BJ (cell line): ENCODE data around the gene SORCS2. TPM values are rescaled to one million over a fixed set of nuclear protein-coding genes. Genes with fewer than 3 reads are reported as not detected.
"Not testable (repeated sequence)": the region's sequence is repeated elsewhere in the genome, so short reads cannot be mapped to it uniquely, and the experiment has no call there.

ENCODE experiments used
- CTCF ChIA-PET: fragments of 350-600 bp; formaldehyde crosslinking; extraction: SDS; loops from one replicate; lab custom pipeline; 2021; ENCODE audit warnings: antibody characterized with exemption, inconsistent platforms; lab: Yijun Ruan, JAX
- POLR2A ChIA-PET: fragments of 300-600 bp; sonication (Branson Sonifier 250); formaldehyde crosslinking; extraction: SDS; loops from one replicate; lab custom pipeline; 2021; ENCODE audit warnings: antibody characterized with exemption; lab: Charles Lee
- DNase-seq: peaks from one replicate; pipeline ENCODE4 v3.0.0-alpha.2; 2011; ENCODE audit warnings: low read depth
- H3K27me3 ChIP-seq: 2 replicates; pipeline ENCODE4 v1.6.0; 2011; ENCODE audit warnings: low read length; ENCODE audit not compliant: control insufficient read depth, insufficient read depth
- H3K36me3 ChIP-seq: 2 replicates; pipeline ENCODE4 v1.5.1; 2011; ENCODE audit warnings: low read length; ENCODE audit not compliant: control insufficient read depth, insufficient read depth
- H3K4me3 ChIP-seq: 2 replicates; pipeline ENCODE4 v1.5.1; 2011; ENCODE audit warnings: low read depth, mild to moderate bottlenecking, control low read depth, low read length
- polyA plus RNA-seq: library from polyadenylated mRNA; depleted of rRNA; stranded (reverse); fragments of >200 nt; gene quantifications from 2 replicates; pipeline ENCODE4 v1.2.3, GENCODE V29; 2011
- TF ChIP-seq, protein P1 (sequence below): IDR thresholded peaks from 2 replicates; pipeline ENCODE4 v1.5.1; 2011; ENCODE audit warnings: low read depth, mild to moderate bottlenecking, control low read depth, inconsistent platforms, low read length, moderate library complexity; ENCODE audit not compliant: insufficient read depth

SORCS2 gene
- polyA plus RNA-seq, 1 experiment: 0.63 TPM

- Histone ChIP-seq H3K27me3 (peaks cover 4% of the 10 kb centered on the region; the same call in 1 of the 2 replicates), H3K4me3 (no peak overlapping the region), H3K36me3 (no peaks in the 10 kb centered on the region)
- DNase-seq: no peak
- TF ChIP-seq, protein P1, sequence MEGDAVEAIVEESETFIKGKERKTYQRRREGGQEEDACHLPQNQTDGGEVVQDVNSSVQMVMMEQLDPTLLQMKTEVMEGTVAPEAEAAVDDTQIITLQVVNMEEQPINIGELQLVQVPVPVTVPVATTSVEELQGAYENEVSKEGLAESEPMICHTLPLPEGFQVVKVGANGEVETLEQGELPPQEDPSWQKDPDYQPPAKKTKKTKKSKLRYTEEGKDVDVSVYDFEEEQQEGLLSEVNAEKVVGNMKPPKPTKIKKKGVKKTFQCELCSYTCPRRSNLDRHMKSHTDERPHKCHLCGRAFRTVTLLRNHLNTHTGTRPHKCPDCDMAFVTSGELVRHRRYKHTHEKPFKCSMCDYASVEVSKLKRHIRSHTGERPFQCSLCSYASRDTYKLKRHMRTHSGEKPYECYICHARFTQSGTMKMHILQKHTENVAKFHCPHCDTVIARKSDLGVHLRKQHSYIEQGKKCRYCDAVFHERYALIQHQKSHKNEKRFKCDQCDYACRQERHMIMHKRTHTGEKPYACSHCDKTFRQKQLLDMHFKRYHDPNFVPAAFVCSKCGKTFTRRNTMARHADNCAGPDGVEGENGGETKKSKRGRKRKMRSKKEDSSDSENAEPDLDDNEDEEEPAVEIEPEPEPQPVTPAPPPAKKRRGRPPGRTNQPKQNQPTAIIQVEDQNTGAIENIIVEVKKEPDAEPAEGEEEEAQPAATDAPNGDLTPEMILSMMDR: no peak
- ChIA-PET CTCF (no interaction called here), POLR2A (no interaction called here)
Observed at GRCh38 chr4:7160439-7160838, 31.9 kb upstream of the SORCS2 start.

DNA sequence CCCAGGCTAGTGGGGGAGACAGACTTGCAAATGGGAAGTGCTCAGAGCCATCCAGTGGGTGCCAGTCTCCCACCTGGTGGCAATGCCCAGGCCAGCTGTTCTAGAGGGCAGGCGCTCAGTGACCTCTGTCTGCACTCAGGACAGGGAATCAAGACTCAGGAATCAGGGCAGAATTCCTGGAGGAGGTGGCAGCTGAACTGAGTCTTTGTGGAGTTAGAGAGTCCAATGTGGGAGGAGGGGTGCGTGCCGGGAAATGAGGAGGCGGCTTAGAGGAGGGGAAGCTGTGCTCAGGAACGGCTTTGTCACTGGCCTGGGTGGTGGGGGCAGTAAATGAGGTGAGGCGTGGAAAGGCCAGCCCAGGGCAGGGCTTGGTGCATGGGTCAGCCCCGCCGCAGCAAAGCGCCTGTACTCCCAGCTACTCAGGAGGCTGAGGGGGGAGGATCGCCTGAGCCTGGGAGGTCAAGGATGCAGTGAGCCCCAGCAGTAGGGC is 31.3 kb upstream of the SORCS2 start:
- H3K36me3 ChIP-seq: no peaks in the 10 kb centered on the region
- H3K4me3 ChIP-seq: no peak overlapping the region
- POLR2A ChIA-PET: no interaction called here
- CTCF ChIA-PET: interaction anchor here (1.1 kb wide), 1 partner anchor 9 kb away, joined by 6 read pairs; no protein-coding TSS in a partner anchor
- TF ChIP-seq, protein P1: no peak
- peaks cover 4% of the 10 kb centered on the region; the same call in 1 of the 2 replicates for H3K27me3 ChIP-seq
- DNase-seq: no peak

- TF ChIP-seq, protein P1: no peak
- ChIA-PET POLR2A (no interaction called here), CTCF (interaction anchor here (1.1 kb wide), 1 partner anchor 10 kb away, joined by 6 read pairs; no protein-coding TSS in a partner anchor)
- no peak for DNase-seq
- H3K4me3 ChIP-seq: no peak overlapping the region
- H3K36me3 ChIP-seq: no peaks in the 10 kb centered on the region
- peaks cover 4% of the 10 kb centered on the region; the same call in 1 of the 2 replicates for H3K27me3 ChIP-seq
Observed at GRCh38 chr4:7161721-7162214, 30.6 kb upstream of the SORCS2 start.

DNA sequence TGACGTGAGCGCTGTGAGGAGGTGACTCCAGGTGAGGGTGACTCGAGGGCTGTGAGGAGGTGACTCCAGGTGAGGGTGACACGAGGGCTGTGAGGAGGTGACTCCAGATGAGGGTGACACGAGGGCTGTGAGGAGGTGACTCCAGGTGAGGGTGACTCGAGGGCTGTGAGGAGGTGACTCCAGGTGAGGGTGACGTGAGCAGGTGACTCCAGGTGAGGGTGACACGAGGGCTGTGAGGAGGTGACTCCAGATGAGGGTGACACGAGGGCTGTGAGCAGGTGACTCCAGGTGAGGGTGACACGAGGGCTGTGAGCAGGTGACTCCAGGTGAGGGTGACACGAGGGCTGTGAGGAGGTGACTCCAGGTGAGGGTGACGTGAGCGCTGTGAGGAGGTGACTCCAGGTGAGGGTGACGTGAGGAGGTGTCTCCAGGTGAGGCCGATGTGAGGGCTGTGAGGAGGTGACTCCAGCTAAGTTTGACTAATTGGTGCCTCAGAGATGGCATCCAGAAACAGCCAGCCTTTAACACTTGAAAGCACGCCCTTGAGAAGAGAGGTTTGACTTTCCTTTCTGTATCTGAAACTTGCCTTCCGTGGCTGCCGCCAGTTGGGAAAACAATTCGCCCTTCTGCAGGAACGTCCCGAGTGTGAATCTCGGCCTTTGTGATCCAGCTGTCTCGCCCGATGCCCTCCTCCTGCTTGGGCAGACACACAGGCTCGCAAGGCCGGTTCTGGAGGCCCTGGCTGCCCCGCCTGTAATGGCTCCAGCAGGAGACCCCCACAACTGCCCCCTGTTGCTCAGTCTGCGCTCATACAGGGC is 27.1 kb upstream of the SORCS2 start:
- H3K4me3 ChIP-seq, H3K27me3 ChIP-seq, DNase-seq, H3K36me3 ChIP-seq, POLR2A ChIA-PET: not testable (repeated sequence)
- CTCF ChIA-PET: interaction anchor here (2.5 kb wide), 1 partner anchor 8 kb away, joined by 9 read pairs; no protein-coding TSS in a partner anchor

DNA sequence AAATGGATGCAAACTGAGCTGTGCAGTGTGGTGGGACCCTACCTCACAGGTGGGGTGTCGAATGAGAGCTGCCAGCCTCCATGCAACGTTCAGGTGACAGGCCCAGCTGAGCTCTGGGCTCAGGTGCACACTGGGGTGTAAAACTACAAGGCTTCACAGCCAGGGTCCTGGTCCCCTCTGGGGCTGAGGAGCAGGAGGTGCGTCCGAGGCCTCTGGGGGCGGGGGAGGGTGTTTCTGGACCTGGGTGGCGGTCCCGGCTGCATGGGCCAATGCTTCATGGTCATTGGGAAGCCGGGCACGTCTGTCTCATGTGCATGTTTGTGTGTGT is 26.5 kb upstream of the SORCS2 start:
- peaks cover 5% of the 10 kb centered on the region for H3K27me3 ChIP-seq
- TF ChIP-seq, protein P1: no peak
- CTCF ChIA-PET: interaction anchor here (2.5 kb wide), 1 partner anchor 8 kb away, joined by 9 read pairs; no protein-coding TSS in a partner anchor
- no peaks in the 10 kb centered on the region for H3K36me3 ChIP-seq
- no peak for DNase-seq
- H3K4me3 ChIP-seq: no peak overlapping the region
- POLR2A ChIA-PET: no interaction called here
